ENCODE measurements around the gene CACNA1I.

GRCh38 chr22:39576027-39576426, 5.5 kb downstream of the CACNA1I start:
- TF ChIP-seq POLR2A (IDR thresholded peaks at IDR 0.05; ENCODE audit: low read depth, low read length), result no peak
- no peak for TF ChIP-seq POLR2AphosphoS5 (IDR thresholded peaks at IDR 0.05; ENCODE audit: low read depth, low read length)
